CD14-positive monocyte (primary cell): ENCODE measurements around the gene CDK16. TPM values are rescaled to one million over a fixed set of nuclear protein-coding genes. Genes with fewer than 3 reads are reported as not detected.

Experiments used
- DNase-seq, 3 donors: peaks; one replicate each; pipeline ENCODE4 v3.0.0-alpha.2; 2011 to 2022
- H2AFZ ChIP-seq: 2 replicates; pipeline ENCODE4 v1.6.0; 2012; ENCODE audit warnings: mild to moderate bottlenecking, low read depth, low read length, inconsistent platforms; ENCODE audit not compliant: insufficient read depth, poor library complexity, severe bottlenecking
- H3K27ac ChIP-seq, 2 donors: 1 replicate in 1 of 2; 2 replicates in 1 of 2; pipeline ENCODE4 v1.5.1; 2012 to 2013; ENCODE audit warnings: low read length in 2 of 2, control low read depth in 1 of 2, inconsistent platforms in 1 of 2, low read depth in 1 of 2, mild to moderate bottlenecking in 1 of 2
- H3K27me3 ChIP-seq, 2 donors: one replicate each; pipeline versions ENCODE4 v1.6.0 to v1.6.1; 2011 to 2013; ENCODE audit warnings: low read length in 2 of 2; ENCODE audit not compliant: control insufficient read depth in 2 of 2, insufficient read depth in 2 of 2
- H3K36me3 ChIP-seq, 2 donors: replicated peaks in 1 of 2; 1 replicate in 1 of 2; 2 replicates in 1 of 2; pipeline versions ENCODE4 v1.5.1 to v1.6.1; 2012 to 2013; ENCODE audit warnings: low read length in 2 of 2, control low read depth in 1 of 2, inconsistent platforms in 1 of 2, mild to moderate bottlenecking in 1 of 2; ENCODE audit not compliant: insufficient read depth in 2 of 2, control insufficient read depth in 1 of 2
- H3K4me1 ChIP-seq, 2 donors: 1 replicate in 1 of 2; 2 replicates in 1 of 2; pipeline versions ENCODE4 v1.5.1 to v1.6.1; 2012 to 2013; ENCODE audit warnings: low read length in 2 of 2, control low read depth in 1 of 2, inconsistent platforms in 1 of 2, mild to moderate bottlenecking in 1 of 2, moderate library complexity in 1 of 2; ENCODE audit not compliant: insufficient read depth in 2 of 2, control insufficient read depth in 1 of 2
- H3K4me2 ChIP-seq: replicated peaks from 2 replicates; pipeline ENCODE3; 2012; ENCODE audit warnings: low read length, moderate library complexity, mild to moderate bottlenecking; ENCODE audit not compliant: poor library complexity, severe bottlenecking; ENCODE audit errors: extremely low read depth
- H3K4me3 ChIP-seq, 3 experiments: fragments of 200-600 bp in 1 of 3; sonication (generic) in 1 of 3; replicated peaks in 1 of 3; 1 replicate in 2 of 3; 2 replicates in 1 of 3; pipeline ENCODE4 v1.5.1; 2011 to 2013; ENCODE audit warnings: low read length in 3 of 3, mild to moderate bottlenecking in 3 of 3, control low read depth in 2 of 3, low read depth in 2 of 3, inconsistent platforms in 1 of 3, moderate library complexity in 1 of 3
- H3K79me2 ChIP-seq: 2 replicates; pipeline ENCODE4 v1.6.0; 2012; ENCODE audit warnings: mild to moderate bottlenecking, control low read depth, inconsistent platforms, low read length, moderate library complexity; ENCODE audit not compliant: insufficient read depth
- H3K9ac ChIP-seq: 2 replicates; pipeline ENCODE4 v1.6.0; 2017; ENCODE audit warnings: low read length, mild to moderate bottlenecking; ENCODE audit not compliant: insufficient read depth, poor library complexity, severe bottlenecking
- H3K9me3 ChIP-seq, 2 donors: replicated peaks in 1 of 2; 1 replicate in 1 of 2; 2 replicates in 1 of 2; pipeline versions ENCODE4 v1.5.1 to v1.6.1; 2012 to 2013; ENCODE audit warnings: low read length in 2 of 2, control low read depth in 1 of 2; ENCODE audit not compliant: control insufficient read depth in 1 of 2, insufficient read depth in 1 of 2
- H4K20me1 ChIP-seq: 2 replicates; pipeline ENCODE4 v1.6.0; 2012; ENCODE audit warnings: mild to moderate bottlenecking, low read length, control low read depth, moderate library complexity; ENCODE audit not compliant: insufficient read depth
- H3K27ac Mint-ChIP-seq, 7 donors: one replicate each; pipeline ENCODE4 v1.8.0; 2020; ENCODE audit warnings: mild to moderate bottlenecking in 7 of 7, mixed read lengths in 7 of 7, moderate library complexity in 6 of 7, inconsistent platforms in 2 of 7
- H3K27me3 Mint-ChIP-seq, 3 donors: one replicate each; pipeline ENCODE4 v1.8.0; 2021 to 2022; ENCODE audit warnings: low read depth in 3 of 3, mild to moderate bottlenecking in 3 of 3, mixed read lengths in 3 of 3, moderate library complexity in 3 of 3, inconsistent platforms in 1 of 3
- H3K36me3 Mint-ChIP-seq, 2 donors: one replicate each; pipeline ENCODE4 v1.8.0; 2020; ENCODE audit warnings: mixed read lengths in 2 of 2, inconsistent platforms in 1 of 2, mild to moderate bottlenecking in 1 of 2
- H3K4me1 Mint-ChIP-seq: one replicate; pipeline ENCODE4 v1.8.0; 2020; ENCODE audit warnings: mild to moderate bottlenecking, mixed read lengths
- H3K4me3 Mint-ChIP-seq, 2 donors: one replicate each; pipeline ENCODE4 v1.8.0; 2020; ENCODE audit warnings: mild to moderate bottlenecking in 2 of 2, mixed read lengths in 2 of 2, moderate library complexity in 1 of 2
- H3K9me3 Mint-ChIP-seq, 7 donors: one replicate each; pipeline ENCODE4 v1.8.0; 2020 to 2022; ENCODE audit warnings: mixed read lengths in 7 of 7, mild to moderate bottlenecking in 6 of 7, moderate library complexity in 6 of 7, inconsistent platforms in 2 of 7
- WGBS: methylation state at CpG from one replicate; pipeline ENCODE4 v1.1.5; 2013; ENCODE audit warnings: missing lambda C conversion rate; ENCODE audit not compliant: insufficient coverage; 5-methylcytosine and 5-hydroxymethylcytosine counted together
- intact Hi-C, 2 donors: fragments of 100-400 bp; cut with micrococcal nuclease; formaldehyde crosslinking; loops; one replicate each; pipeline versions ENCODE4 v1.15.0 to v1.15.1; 2023
- polyA plus RNA-seq, 3 donors: library from polyadenylated mRNA; depleted of rRNA in 1 of 3; unstranded in 2 of 3; stranded (reverse) in 1 of 3; fragments of 300-500 nt in 2 of 3; fragments of >200 nt in 1 of 3; fragmentation: Illumina TruSeq in 2 of 3; gene quantifications; 1 replicate in 2 of 3; 2 replicates in 1 of 3; pipeline ENCODE4 v1.2.3, GENCODE V29; 2012 to 2021
- TF ChIP-seq, protein P1 (sequence below): fragments of 200-600 bp; IDR thresholded peaks from one replicate; pipeline ENCODE4 v1.8.0; 2022; ENCODE audit warnings: antibody characterized with exemption, mild to moderate bottlenecking

Gene CDK16
- polyA plus RNA-seq, 3 donors = 7.3 to 97.4 (median 14.1) TPM

DNA sequence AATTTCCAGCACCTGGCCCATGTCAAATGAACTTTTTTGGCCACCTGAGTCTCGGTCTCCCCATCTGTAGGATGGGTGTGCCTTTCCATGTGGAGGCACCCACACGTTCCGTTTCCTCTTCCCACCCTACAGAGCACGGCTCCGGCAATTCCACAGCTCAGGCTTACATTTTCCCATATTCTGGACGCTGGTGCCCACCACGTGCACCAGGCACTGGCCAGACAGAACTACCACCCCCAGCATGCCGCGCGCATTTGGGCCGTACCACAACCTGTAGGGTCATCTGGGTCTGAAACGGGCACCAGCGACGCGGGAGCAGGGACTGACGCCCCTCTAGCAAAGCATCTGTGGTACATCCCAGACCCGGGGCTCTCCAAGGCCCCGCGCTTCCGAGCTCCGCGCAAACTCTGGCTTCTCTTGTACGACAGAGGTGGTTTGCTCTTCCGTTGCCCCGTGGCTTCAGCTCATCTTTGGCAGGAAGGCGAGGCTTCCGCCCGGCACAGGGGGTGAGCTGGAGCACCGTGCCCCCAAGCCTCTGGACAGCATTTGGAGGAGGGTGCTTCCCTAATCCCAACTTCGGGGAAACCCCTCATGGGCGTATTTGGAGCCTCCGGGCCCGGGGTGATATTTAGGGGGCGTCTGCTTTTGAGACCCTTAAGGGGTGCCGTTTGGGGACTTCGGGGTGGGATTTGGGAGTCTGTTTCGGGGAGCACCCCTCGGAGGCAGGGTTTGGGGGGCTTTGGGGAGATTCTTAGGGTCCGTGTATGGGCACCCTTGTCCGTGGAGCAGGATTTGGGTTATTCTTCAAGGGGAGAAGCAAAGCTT, 27.8 kb upstream of the CDK16 start:
- TF ChIP-seq, protein P1, sequence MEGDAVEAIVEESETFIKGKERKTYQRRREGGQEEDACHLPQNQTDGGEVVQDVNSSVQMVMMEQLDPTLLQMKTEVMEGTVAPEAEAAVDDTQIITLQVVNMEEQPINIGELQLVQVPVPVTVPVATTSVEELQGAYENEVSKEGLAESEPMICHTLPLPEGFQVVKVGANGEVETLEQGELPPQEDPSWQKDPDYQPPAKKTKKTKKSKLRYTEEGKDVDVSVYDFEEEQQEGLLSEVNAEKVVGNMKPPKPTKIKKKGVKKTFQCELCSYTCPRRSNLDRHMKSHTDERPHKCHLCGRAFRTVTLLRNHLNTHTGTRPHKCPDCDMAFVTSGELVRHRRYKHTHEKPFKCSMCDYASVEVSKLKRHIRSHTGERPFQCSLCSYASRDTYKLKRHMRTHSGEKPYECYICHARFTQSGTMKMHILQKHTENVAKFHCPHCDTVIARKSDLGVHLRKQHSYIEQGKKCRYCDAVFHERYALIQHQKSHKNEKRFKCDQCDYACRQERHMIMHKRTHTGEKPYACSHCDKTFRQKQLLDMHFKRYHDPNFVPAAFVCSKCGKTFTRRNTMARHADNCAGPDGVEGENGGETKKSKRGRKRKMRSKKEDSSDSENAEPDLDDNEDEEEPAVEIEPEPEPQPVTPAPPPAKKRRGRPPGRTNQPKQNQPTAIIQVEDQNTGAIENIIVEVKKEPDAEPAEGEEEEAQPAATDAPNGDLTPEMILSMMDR = no peak
- peak; percentile 76 to 86 (median 79) for DNase-seq
- Mint-ChIP-seq H3K9me3 (peaks cover 0 to 7% (median 0%) of the 10 kb centered on the region in 7 donors), H3K27ac (peak overlapping the region; percentile 65 to 90 (median 83)), H3K27me3 (peaks cover 0 to 39% (median 3%) of the 10 kb centered on the region in 3 donors), H3K4me1 (peaks cover 36% of the 10 kb centered on the region), H3K36me3 (peaks cover 10 to 20% of the 10 kb centered on the region in 2 donors), H3K4me3 (peak overlapping the region; percentile 86 to 96)
- Histone ChIP-seq H4K20me1 (peaks cover 2% of the 10 kb centered on the region), H3K79me2 (peaks cover 29% of the 10 kb centered on the region), H3K4me3 (peak overlapping the region; percentile 50 to 84 (median 71)), H3K36me3 (peaks cover 9 to 17% of the 10 kb centered on the region in 2 donors), H3K9ac (peak overlapping the region; percentile 63), H3K4me1 (peaks cover 40 to 41% of the 10 kb centered on the region in 2 donors), H3K9me3 (no peaks in the 10 kb centered on the region), H3K27me3 (peaks cover 0 to 3% of the 10 kb centered on the region in 2 donors), H3K4me2 (peak overlapping the region; percentile 91), H3K27ac (peak overlapping the region; percentile 17 to 57), H2AFZ (peak overlapping the region; percentile 83)
- WGBS = under 1% methylated on average over 28 of the region's 40 CpGs
- intact Hi-C loops = loop anchor here (5.0 to 10.0 kb wide), 6 partner anchors 192 to 644 kb away; partner anchors contain the start of genes ZNF41 (in 1 of the 2) and ZNF81 (in 1 of the 2)

DNA sequence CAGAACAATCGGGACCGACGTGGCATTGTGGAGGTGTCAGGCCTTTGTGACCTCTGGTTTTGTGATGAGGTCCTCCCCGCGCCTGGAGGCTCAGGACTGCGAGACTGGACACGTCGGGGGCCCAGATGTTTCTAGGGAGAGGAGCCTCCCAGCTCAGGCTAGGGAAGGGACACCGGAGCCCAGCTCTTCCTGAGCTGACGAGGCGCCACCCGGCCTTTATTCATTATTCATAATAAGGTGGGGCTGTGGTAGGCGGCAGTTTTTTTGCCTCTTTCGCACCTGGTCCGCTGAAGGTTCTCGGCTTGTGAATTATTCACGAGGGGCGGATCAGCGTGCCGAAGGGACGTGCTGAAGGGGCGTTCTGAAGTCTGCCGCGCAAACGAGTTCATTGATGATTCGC, 27.1 kb upstream of the CDK16 start:
- Mint-ChIP-seq H3K27me3 (peaks cover 0 to 38% (median 3%) of the 10 kb centered on the region in 3 donors), H3K4me1 (peaks cover 43% of the 10 kb centered on the region), H3K27ac (peak overlapping the region in 5 of 7 donors; percentile 10 to 90 (median 81)), H3K36me3 (peaks cover 9 to 21% of the 10 kb centered on the region in 2 donors), H3K9me3 (peaks cover 0 to 7% (median 0%) of the 10 kb centered on the region in 7 donors), H3K4me3 (peak overlapping the region; percentile 86 to 96)
- peaks cover 47 to 48% of the 10 kb centered on the region in 2 donors for H3K4me1 ChIP-seq
- peak overlapping the region; percentile 63 for H3K9ac ChIP-seq
- H3K36me3 ChIP-seq = peaks cover 3 to 14% of the 10 kb centered on the region in 2 donors
- H3K27ac ChIP-seq = peak overlapping the region; percentile 17 to 57
- peak overlapping the region; percentile 50 to 84 (median 71) for H3K4me3 ChIP-seq
- intact Hi-C loops = loop anchor here (5.0 to 10.0 kb wide), 6 partner anchors 191 to 643 kb away; partner anchors contain the start of genes ZNF41 (in 1 of the 2) and ZNF81 (in 1 of the 2)
- H3K9me3 ChIP-seq = no peaks in the 10 kb centered on the region
- 0% methylated on average over 15 of the region's 26 CpGs for WGBS
- TF ChIP-seq, protein P1 = no peak
- H2AFZ ChIP-seq = peak overlapping the region; percentile 83
- H3K4me2 ChIP-seq = peak overlapping the region; percentile 91
- DNase-seq = no peak
- H3K27me3 ChIP-seq = peaks cover 0 to 3% of the 10 kb centered on the region in 2 donors
- H3K79me2 ChIP-seq = peaks cover 35% of the 10 kb centered on the region
- peaks cover 9% of the 10 kb centered on the region for H4K20me1 ChIP-seq
